NCI-H128 (cell line): ENCODE results near the gene COL19A1.

Experiments used
- DNase-seq: peaks from one replicate; lab custom pipeline; 2025; ENCODE audit not compliant: unreplicated experiment; lab: John Stamatoyannopoulos, UW

The COL19A1 gene

DNA sequence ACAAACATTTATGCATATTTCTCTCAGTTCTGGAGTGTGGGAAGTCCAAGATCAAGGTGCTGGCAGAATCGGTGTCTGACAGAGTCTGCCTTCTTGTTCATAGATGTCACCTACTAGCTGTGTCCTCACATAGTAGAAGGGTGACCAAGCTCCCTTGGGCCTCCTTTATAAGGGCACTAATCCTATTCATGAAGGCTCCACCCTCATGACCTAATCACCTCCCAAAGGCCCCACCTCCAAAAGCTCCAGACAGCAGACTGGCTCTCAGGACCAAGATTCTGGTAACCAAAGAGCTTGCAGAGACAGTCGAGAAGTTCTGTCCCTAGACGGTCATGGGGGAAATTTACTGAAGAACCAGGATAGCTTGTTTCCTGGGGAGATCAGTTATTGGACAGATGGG is 297.4 kb downstream of the COL19A1 start:
- DNase-seq = no peak

DNA sequence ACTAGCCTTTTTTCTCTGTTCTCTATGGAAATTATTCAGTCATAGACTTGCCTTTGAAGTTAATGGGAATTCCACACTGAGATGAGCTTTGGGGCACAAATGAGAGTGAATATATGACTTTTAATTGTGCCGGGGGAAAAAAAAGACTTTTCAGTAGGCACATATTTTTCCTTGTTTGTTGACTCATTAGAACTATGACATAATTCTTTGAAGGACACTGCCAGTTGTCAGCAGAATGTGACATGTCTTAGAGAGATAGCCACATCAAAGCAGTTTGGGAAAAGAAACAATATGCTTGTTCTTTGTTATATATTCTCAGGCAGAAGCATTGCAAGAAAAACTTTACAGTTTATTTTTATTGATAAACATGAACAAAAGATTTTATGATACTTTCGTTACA is 298.2 kb downstream of the COL19A1 start:
- no peak for DNase-seq

DNA sequence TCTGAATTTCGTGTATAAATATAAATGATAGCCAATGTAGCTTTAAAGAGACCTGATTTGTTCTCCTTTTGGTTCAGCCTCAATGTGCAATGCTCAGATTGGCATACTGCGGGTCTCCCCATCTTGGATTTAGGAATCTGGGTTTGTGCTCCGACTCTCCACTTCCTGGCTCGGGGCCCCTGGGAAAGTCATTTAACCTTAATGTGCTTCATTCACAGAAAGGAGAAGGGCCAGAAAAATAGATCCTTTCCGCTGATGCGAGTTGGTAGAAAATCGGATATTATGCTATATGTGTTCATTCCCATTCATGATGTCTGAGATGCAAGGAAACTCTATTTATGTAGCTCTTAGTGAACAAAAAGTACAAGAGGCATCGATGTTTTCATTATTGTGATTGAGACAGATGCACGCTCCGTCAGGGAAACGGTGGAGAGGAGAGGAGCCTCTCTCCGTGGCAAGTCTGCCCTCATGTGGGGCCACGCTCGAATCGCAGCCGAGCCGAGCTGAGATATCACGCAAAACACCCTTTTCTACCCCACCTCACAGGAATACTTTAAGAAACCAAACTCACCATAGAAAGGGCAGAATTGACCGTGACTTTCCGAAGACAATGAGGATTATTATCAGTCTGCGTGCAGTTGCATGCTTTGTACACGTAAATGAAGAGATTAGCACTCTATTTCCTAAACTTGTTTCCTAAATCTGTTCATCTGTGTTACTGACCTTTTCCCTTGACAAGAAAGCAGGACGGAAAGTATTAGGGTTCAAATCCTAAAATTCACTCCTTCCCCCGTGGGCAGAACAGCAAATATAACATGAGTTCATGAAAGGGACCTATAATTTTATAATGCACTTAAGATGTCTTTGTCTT is 300.0 kb downstream of the COL19A1 start:
- DNase-seq = no peak

DNA sequence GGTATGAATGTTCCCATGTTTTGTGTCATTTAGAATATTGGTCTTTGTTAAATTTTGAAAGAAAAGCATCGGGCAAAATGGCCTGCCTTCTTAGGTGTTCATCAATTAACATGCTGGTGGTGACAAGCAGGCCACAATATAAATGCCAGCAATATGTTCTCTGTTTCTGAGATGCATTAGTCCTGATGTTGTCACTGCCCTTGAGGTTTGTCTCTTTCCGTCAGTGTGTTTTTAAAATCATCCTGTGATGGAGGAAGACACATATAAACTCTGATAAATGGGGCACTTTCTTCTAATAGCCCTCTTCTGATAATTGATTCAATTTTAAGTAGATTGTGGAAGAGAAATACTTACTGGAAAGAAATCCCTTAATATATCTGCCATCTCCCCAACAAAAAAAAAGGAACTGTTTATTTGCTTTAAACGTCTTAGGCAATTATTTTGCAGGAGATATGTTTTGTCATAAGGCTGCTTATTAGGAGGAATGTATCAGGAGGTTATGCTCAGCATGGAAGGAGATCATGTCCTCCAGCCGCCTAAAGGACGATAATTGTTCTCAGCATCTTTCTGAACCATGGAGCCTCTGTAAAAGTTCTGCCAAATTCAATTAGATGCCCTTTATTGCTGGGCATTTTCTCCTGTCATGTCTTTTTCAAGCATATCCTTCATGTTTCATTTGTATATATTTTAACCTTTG is 302.5 kb downstream of the COL19A1 start:
- no peak for DNase-seq

DNA sequence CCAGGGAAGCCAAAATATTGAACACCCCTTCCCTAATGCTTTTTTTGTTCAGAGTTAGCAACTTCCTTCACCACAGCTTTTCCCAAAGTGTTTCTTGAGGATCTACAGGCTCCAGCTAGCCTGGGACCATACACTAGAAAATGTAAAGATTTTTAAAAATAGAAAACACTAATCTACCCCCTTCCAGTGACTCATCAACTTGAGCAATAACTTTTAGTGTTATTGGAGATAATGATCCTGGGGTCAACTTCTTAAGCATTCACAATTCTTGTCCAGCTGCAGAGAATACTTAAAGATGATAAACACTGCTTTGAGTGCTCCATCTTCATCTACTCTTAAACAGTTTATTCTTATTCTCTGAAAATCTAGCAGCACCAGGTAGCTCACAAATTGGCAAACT is 304.9 kb downstream of the COL19A1 start:
- DNase-seq = no peak

DNA sequence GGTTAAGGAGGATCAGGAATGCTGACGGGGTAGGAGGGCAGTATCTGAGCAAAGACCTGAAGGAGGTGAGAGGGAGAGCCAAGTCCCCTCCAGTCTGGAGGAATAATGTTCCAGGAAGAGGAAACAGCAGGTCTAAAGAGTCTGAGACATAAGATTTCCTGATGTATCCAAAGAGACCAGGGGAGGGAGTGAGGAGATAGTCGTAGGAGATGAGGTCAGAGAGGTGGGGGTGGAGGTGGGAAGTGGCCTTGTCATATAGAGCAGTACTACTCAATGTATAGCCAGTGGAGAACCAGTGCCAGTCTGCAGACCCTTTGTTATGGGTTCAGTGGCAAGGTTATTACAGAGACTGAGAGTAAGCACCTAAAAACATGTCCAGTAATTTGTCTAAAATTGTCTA is 305.9 kb downstream of the COL19A1 start:
- no peak for DNase-seq

DNA sequence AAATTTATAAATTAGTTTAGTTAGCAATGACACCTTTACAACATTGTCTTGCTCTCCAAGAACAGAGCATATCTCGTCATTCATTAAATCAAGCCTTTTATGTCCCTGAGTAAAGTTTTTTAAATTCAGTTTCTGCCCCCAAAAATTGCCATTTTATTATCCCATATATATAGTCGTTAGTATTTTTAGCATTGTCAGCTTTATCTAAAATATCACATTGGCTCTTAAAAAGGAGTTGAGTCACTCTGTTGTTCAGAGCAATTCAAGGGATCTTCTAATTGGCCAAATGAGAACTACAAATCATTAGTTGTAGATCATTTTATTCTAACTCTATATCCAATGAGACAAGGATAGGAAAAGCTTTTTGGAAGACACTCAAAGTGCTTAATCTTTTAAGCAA is 309.4 kb downstream of the COL19A1 start:
- DNase-seq = no peak

DNA sequence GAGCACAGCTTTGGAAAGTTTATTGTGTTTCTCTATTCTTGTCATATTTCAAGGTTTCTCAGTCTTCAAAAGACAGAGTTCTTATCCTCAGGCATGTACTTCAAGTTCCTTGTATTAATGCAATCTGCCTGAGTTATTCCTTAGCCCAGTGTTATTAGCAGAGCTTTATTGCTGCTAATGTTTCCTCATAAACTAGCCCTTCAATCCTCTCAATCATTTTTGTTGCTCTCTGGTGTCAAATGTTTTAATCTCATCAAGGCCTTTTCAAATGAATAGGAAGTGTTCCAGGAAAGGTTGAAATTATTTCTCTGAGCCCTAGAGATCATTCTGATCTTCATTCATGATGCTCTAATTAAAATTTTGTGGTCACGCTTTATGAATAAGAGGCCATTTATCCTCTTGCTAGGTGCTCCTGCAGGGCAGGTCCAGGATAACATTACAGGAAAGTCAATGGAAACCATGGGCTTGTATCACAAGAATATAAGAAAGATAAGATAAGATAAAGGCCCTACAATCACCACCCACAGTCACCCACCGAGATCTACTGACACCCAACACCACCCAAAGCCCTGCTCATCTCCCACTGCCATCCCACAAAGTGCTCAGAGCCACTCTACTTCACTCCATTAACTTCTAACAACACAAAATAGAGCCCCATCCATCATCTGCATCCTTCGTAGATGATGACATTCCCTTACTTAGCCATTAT is 310.6 kb downstream of the COL19A1 start:
- DNase-seq = no peak

DNA sequence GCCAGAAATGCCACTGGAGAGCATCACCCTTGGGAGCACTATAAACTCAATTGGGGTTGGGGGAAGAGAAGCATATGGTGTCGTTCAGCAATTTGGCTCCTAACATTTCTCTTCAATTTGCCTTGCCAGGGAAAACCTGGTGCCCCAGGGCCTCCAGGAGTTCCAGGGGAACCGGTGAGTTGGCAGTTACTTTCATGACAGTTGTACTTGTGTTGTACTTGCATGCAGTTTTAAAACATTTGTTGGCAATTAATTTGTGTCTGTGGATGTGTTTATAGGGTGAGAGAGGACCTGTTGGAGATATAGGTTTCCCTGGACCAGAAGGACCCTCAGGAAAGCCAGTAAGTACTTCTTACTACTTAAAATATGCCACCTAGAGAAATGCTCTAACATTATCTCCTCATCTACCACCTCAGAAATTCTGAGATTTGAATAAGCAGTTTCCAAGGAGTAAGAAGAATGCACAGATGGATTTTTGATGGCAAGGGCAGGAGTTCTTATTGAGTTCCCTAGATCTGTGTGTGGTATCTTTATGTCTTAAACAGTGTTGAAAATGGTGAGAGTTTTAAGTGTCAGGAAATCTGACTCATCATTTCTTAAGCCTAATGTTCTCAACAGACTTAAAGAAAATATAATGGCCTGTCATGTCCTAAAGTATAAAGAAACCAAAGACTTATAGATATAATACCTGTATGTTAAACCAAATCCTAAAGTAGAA is 314.0 kb downstream of the COL19A1 start:
- no peak for DNase-seq

DNA sequence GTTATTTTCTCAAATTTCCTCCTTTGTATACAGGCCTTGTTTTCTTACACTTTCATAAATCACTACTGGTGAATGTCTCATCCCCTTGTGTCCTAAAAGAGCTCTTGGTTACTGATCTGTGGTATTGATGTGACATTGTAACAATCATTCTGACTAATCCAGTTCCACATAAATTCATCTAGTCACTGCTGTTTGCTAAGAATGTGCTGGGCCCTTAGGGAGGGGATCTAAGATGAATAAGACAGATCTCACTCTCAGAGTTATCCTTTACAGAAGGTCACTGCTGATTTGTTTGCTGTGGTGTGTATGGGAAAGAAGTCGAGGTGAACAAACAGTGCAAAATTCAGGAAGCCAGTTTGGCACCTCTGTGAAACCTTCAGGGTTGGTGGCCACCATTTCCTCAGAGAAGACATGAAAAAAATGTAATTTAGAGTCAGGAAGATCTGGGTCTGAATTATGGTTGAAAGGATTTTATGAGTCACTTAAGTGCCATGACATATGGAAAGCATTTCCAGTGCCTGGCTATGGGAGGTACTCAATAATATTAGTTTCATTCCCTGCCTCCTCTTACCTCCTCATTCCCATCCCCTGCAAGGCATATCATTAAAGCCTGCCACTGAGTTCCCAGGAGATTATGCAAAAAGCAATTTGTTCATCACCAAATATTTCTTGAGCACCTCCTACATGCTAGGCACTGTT is 314.7 kb downstream of the COL19A1 start:
- DNase-seq = no peak

DNA sequence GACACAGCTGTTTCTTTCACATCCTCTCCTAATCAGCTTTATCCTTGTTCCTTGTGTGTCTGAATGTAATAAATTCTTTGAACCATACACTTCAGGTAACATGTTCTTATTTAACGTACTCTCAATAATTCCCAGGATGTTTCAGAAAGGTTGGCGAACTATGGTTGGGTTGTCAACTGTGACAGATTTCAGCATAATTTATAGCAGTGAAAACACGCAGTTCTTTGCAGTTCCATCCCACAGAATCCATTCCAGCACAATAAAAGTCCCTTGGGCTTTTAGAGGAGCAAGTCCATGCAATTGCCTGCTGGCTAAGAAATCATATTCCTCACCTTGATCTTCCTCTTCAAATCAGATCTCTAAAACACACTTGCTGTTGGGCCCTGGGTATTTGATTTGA is 317.2 kb downstream of the COL19A1 start:
- no peak for DNase-seq

DNA sequence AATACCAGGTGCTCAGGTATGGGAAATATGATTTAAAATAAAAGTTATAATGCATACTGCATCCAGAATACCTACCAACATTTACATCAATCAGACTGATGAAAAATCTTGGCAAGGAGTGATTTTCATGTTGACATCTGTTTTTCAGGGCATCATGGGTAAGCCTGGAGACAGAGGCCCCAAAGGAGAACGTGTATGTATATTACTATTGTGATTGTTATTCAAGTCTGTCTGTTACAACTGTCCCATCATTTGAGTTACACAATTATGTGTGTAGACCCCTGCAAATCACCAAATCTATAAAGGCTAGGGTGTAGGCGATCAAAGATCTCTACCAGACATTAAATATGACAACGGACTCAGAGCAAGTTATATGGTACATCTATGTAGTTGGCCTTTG is 318.4 kb downstream of the COL19A1 start:
- no peak for DNase-seq

DNA sequence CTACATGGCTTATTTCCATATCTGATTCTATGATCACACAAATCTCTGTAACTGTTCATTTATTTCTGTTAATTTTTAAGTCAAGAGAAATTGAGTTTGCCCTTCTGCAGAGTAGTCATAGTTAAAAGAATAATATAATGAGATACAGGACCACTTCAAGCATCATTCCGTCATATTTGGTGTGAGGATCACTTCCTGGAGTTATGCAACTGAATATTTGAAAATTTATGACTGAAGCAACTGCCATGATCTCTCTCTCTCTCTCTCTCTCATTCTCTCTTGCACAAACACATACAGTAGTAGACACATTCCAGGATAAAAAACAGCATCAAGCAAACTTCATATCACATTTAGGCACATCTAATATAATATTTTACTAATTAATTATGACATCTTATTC is 320.1 kb downstream of the COL19A1 start:
- DNase-seq = no peak

DNA sequence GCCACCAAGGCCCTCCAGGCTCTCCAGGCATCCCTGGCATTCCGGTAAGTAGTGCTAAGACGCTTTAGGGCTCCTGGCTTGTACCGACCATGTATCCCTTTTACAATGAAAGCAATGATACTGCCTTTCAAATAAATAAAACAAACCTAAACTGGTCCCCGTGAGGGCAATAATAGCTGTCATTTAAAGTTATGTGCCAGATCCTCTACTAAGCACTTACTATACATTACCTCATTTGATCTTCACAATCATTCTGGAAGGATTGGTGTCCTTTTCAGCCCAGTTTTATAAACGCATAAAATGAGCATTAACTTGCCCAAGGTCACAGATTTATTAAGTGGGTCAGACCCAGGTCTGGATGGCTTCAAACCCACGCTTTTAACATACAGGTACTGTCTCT is 321.8 kb downstream of the COL19A1 start:
- DNase-seq = no peak

DNA sequence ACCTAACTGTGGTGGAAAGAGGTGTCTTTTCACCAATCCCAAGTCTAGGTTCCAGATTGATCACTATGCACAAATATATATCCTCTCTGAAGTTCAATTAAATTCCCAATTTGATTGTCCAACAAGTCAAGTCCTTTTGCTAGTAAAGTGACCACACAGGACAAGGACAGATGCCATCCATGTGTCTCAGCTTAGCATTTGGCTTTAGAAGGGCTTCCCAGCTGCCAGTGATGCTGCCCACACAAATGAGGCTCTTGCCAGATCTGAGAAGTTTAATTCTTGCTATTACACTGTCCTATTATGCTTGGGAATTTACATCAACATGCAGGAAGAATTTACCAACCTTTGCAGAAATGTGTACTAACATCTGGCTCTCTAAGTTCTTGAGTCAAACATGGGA is 328.1 kb downstream of the COL19A1 start:
- DNase-seq = no peak

DNA sequence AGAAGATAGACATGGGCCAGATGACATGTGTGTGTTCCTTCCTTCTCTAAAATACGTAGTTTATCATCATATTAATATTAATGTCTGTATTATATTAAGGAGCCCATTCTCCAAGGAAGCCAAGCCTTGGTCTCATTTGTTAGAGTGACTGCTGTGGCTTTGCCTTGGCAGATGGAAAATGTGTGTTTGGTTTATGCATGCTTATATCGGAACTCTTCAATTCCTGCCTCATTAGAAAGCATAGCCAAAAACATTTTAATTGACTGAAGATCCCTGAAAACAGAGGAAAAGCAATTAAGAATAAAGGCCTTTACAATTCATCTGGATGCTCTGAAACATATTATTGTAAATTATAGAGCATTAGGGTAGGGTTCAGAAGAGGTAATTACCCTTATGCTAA is 330.2 kb downstream of the COL19A1 start:
- DNase-seq = no peak

DNA sequence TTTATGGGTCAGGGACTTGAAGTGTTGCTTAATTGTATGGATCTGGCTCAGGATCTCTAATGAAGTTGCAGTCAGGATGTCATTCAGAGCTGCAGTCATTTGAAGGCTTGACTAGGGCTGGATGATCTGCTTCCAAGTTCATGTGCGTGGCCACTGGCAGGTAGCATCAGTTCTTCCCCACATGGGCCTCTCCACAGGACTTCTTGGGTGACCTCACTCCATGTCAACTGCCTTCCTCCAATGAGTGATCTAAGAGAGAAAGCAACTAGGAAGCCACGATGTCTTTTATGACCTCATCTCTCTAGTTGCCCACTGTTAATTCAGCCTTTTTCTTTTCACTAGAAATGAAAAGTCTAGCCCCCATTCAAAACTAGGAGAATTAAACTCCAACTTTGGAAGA is 332.4 kb downstream of the COL19A1 start:
- no peak for DNase-seq

DNA sequence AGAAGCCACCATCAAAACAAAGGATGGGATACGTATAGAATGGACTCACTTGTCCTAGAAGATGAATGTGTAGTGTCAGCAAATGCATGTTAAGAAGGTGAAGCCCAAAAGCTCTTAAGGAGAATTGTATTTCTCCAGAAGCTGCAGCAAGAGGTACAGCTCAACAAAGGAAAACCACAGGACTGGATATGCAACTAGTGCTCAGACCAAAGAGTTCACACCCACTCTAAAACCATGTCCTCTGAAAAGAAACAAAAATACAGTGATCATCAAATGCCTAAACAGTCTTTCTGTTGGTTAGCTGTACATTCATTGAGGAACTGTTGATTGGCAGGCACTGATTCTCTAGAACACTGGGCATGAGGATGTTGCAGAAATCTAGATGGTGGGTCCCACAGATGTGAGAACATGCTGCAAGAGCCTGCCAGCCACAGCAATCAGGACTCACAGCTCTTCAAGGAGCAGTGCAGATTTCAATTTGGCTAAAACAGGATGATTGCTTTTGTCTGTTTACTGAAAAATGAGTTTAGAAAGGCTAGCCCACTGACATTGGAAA is 342.0 kb downstream of the COL19A1 start:
- DNase-seq = no peak

DNA sequence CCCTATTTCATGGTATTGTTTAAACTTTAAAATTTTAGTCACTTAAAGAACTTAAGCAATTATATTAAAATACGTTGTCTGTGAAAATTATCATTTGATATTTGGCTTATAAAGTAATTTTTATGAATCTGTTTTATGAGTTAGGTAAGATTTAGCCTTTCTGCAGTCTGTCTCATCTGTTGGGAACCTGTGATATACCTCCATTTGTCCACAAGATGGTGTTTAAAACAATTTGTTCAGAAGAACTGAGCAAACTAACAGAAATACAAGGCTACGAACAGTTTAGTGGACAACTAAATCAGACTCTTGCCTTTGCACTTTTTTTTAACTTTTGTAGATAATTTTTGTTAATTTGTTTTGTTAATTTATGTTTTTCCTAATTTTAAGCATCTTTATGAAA is 344.1 kb downstream of the COL19A1 start:
- DNase-seq = no peak

DNA sequence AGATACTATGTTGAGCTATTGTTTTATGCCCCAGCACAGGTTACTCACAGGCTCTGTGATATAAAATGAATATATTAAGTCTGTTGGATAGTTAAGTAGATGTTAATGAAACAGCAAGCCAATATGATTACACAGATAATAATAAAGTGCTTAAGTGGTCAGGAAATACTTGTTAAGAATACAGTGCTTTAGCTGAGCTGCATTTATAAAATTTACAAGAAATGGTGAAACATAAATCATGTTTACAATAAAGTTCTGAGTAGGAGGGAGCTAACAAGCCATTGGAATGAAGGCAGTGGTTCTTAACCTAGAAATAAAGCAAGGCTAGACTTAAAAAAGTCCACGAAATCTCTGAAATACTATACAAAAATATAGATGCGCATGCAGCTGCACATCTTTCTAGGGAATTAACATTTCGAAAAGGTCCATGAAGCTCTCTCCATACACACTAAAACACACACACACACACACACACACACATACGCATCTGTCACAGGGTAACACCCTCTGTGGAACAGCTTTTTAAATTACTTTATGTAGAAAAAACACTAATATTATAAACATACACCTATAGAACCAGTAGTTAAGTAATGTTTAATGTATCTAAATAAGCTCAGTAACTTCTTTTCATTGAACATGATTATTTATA is 349.2 kb downstream of the COL19A1 start:
- no peak for DNase-seq
